ENCODE data around the gene KRTAP5-11.
"Not testable (repeated sequence)": the region's sequence is repeated elsewhere in the genome, so short reads cannot be mapped to it uniquely, and the experiment has no call there.

Gene KRTAP5-11

GRCh38 chr11:71542382-71542781 lies 40.3 kb downstream of the KRTAP5-11 start:
- no peak for DNase-seq (ENCODE audit: low read depth, low spot score)
- Histone ChIP-seq H3K36me3 (ENCODE audit: control insufficient read depth, insufficient read depth, low read length) (no peaks in the 10 kb centered on the region), H3K4me1 (ENCODE audit: control insufficient read depth, insufficient read depth, low read length) (no peaks in the 10 kb centered on the region), H3K9me3 (ENCODE audit: control insufficient read depth, insufficient read depth, low read length) (no peaks in the 10 kb centered on the region), H3K27me3 (ENCODE audit: control insufficient read depth, insufficient read depth, low read length) (no peaks in the 10 kb centered on the region), H3K27ac (ENCODE audit: low read length) (no peak overlapping the region), H3K4me3 (ENCODE audit: low read length) (no peak overlapping the region)
- no CpG with 5 or more reads among the region's 7 CpGs for WGBS (ENCODE audit: insufficient coverage, insufficient read length)

- H3K4me1 ChIP-seq (ENCODE audit: control insufficient read depth, insufficient read depth, low read length); H3K27ac ChIP-seq (ENCODE audit: low read length); H3K36me3 ChIP-seq (ENCODE audit: control insufficient read depth, insufficient read depth, low read length); H3K4me3 ChIP-seq (ENCODE audit: low read length); H3K27me3 ChIP-seq (ENCODE audit: control insufficient read depth, insufficient read depth, low read length); DNase-seq (ENCODE audit: low read depth, low spot score); H3K9me3 ChIP-seq (ENCODE audit: control insufficient read depth, insufficient read depth, low read length): not testable (repeated sequence)
- no CpG with 5 or more reads among the region's 9 CpGs for WGBS (ENCODE audit: insufficient coverage, insufficient read length)
These were observed 42.0 kb downstream of the KRTAP5-11 start for GRCh38 chr11:71540521-71541304.

DNA sequence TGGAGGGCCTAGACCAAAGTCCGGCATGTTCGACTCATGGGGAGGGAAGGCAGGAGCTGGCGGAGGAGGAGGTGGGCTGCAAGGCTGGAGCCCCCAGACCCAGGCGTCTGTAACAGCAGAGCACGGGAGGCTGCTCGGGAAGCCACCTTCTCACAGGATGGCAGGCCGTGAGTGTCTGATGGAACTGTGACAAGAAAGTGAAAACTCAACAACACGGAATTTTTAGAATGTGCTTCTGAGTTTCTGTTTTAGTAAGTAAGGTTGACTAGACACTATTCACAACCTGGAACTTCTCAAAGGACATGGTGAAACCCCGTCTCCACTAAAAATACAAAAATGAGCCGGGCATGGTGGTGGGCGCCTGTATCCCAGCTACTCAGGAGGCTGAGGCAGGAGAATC lies 42.7 kb downstream of the KRTAP5-11 start:
- WGBS (ENCODE audit: insufficient coverage, insufficient read length), result no CpG with 5 or more reads among the region's 11 CpGs
- H3K9me3 ChIP-seq (ENCODE audit: control insufficient read depth, insufficient read depth, low read length), result not testable (repeated sequence)

DNA sequence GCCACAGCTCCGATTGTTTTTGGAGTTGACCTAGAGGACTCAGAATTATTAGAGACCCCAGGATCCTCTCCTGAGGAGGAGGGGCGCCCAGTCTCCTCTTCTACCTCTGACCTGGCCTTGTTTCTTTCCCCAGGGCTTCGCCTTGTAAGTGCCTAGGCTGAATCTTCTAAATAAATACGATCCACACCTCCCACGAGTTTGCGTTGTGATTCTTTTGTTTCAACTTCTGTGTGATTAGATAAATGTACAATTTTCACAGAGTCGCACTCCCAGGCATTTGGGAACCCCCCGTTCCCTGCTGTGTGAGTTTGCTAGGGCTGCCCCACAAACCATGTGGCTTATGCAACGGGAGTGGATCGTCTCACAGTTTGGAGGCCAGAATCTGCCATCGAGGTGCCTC lies 43.7 kb downstream of the KRTAP5-11 start:
- Histone ChIP-seq H3K27ac (ENCODE audit: low read length) (no peak overlapping the region), H3K9me3 (ENCODE audit: control insufficient read depth, insufficient read depth, low read length) (no peaks in the 10 kb centered on the region), H3K4me3 (ENCODE audit: low read length) (no peak overlapping the region), H3K27me3 (ENCODE audit: control insufficient read depth, insufficient read depth, low read length) (no peaks in the 10 kb centered on the region), H3K4me1 (ENCODE audit: control insufficient read depth, insufficient read depth, low read length) (no peaks in the 10 kb centered on the region), H3K36me3 (ENCODE audit: control insufficient read depth, insufficient read depth, low read length) (no peaks in the 10 kb centered on the region)
- no CpG with 5 or more reads among the region's 11 CpGs for WGBS (ENCODE audit: insufficient coverage, insufficient read length)
- no peak for DNase-seq (ENCODE audit: low read depth, low spot score)

More for the DNA sequence above, 42.7 kb downstream of the KRTAP5-11 start:
- not testable (repeated sequence) for H3K27me3 ChIP-seq (ENCODE audit: control insufficient read depth, insufficient read depth, low read length); H3K27ac ChIP-seq (ENCODE audit: low read length); H3K36me3 ChIP-seq (ENCODE audit: control insufficient read depth, insufficient read depth, low read length); H3K4me3 ChIP-seq (ENCODE audit: low read length); H3K4me1 ChIP-seq (ENCODE audit: control insufficient read depth, insufficient read depth, low read length); DNase-seq (ENCODE audit: low read depth, low spot score)

DNA sequence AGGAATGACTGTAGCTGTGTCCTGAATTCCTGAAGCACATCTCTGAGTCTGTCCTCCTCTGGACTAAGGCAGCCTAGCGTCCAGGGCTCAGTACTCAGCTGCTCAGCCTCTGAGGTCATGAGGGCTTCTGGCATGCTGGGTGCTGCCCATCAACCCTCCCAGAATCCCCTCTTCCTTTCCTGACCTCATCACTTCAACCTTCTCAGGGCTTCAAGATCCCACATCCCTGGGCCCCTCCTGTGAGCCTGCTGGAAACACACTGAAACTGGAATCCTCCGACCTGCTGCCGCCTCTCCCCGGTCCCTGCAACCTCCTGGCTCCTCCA lies 44.0 kb downstream of the KRTAP5-11 start:
- H3K4me3 ChIP-seq (ENCODE audit: low read length), result no peak overlapping the region
- H3K27me3 ChIP-seq (ENCODE audit: control insufficient read depth, insufficient read depth, low read length), result no peaks in the 10 kb centered on the region
- H3K9me3 ChIP-seq (ENCODE audit: control insufficient read depth, insufficient read depth, low read length), result no peaks in the 10 kb centered on the region
- no CpG with 5 or more reads among the region's 4 CpGs for WGBS (ENCODE audit: insufficient coverage, insufficient read length)
- DNase-seq (ENCODE audit: low read depth, low spot score), result no peak
- H3K27ac ChIP-seq (ENCODE audit: low read length), result no peak overlapping the region
- no peaks in the 10 kb centered on the region for H3K36me3 ChIP-seq (ENCODE audit: control insufficient read depth, insufficient read depth, low read length)
- no peaks in the 10 kb centered on the region for H3K4me1 ChIP-seq (ENCODE audit: control insufficient read depth, insufficient read depth, low read length)

DNA sequence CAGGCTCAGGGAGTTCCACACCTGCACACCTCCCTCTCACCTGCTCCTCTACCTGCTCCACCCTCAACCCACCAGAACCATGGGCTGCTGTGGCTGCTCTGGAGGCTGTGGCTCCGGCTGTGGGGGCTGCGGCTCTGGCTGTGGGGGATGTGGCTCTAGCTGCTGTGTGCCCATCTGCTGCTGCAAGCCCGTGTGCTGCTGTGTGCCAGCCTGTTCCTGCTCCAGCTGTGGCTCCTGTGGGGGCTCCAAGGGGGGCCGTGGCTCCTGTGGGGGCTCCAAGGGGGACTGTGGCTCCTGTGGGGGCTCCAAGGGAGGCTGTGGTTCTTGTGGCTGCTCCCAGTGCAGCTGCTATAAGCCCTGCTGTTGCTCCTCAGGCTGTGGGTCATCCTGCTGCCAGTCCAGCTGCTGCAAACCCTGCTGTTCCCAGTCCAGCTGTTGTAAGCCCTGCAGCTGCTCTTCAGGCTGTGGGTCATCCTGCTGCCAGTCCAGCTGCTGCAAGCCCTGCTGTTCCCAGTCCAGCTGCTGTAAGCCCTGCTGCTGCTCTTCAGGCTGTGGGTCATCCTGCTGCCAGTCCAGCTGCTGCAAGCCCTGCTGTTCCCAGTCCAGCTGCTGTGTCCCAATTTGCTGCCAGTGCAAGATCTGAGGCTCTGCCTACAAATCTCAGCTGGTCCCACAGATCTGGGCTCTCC lies 44.6 kb downstream of the KRTAP5-11 start, which contains the start of gene KRTAP5-8:
Gene KRTAP5-8 (plus strand): TSS at position 49 of the 689 bp plus-strand sequence. CDS start 31 bp downstream, at position 80.
- not testable (repeated sequence) for H3K27me3 ChIP-seq (ENCODE audit: control insufficient read depth, insufficient read depth, low read length); H3K36me3 ChIP-seq (ENCODE audit: control insufficient read depth, insufficient read depth, low read length); DNase-seq (ENCODE audit: low read depth, low spot score); H3K4me1 ChIP-seq (ENCODE audit: control insufficient read depth, insufficient read depth, low read length); H3K27ac ChIP-seq (ENCODE audit: low read length); H3K4me3 ChIP-seq (ENCODE audit: low read length); H3K9me3 ChIP-seq (ENCODE audit: control insufficient read depth, insufficient read depth, low read length)
- WGBS (ENCODE audit: insufficient coverage, insufficient read length), result no CpG with 5 or more reads among the region's 4 CpGs

DNA sequence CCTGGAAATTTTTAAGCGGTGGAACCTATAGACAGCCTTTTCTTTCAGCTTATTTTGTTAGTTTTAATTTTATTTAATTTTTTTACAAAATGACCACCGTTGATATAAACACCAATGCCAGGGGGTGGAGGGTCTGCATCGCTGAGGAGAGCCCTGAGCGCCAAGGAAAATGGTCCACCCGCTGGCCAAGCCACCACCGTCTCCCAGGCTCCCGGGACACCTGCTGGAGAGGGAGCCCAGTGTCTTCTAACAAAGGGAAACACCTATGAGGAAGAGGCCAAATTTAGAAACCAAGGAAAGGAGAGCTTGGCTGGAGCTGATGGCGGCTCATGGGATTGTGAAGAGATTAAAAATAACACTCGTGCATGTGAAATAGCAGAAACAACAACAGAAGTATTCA lies 45.1 kb downstream of the KRTAP5-11 start:
- Histone ChIP-seq H3K27me3 (ENCODE audit: control insufficient read depth, insufficient read depth, low read length) (no peaks in the 10 kb centered on the region), H3K4me1 (ENCODE audit: control insufficient read depth, insufficient read depth, low read length) (no peaks in the 10 kb centered on the region), H3K4me3 (ENCODE audit: low read length) (no peak overlapping the region), H3K9me3 (ENCODE audit: control insufficient read depth, insufficient read depth, low read length) (no peaks in the 10 kb centered on the region), H3K27ac (ENCODE audit: low read length) (no peak overlapping the region), H3K36me3 (ENCODE audit: control insufficient read depth, insufficient read depth, low read length) (no peaks in the 10 kb centered on the region)
- no peak for DNase-seq (ENCODE audit: low read depth, low spot score)
- WGBS (ENCODE audit: insufficient coverage, insufficient read length), result no CpG with 5 or more reads among the region's 9 CpGs

DNA sequence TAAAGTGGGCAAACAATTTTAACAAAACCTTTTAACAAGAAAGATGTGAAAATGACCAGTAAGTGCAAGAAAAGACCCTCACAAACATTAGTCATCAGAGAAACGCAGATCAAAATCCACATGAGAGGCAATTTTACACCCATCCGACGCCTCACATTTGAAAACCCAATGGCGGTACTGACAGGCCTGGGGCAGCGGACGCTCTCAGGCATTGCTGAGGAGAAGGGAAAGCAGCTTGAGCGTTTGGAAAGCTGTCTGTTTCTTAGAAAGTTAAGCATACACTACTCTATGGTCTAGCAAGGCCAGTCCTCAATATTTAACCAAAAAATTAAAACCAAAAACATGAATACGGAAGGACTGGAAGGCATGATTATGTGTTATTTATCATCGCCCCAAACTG lies 46.9 kb downstream of the KRTAP5-11 start:
- Histone ChIP-seq H3K27me3 (ENCODE audit: control insufficient read depth, insufficient read depth, low read length) (no peaks in the 10 kb centered on the region), H3K4me3 (ENCODE audit: low read length) (no peak overlapping the region), H3K36me3 (ENCODE audit: control insufficient read depth, insufficient read depth, low read length) (no peaks in the 10 kb centered on the region), H3K27ac (ENCODE audit: low read length) (no peak overlapping the region), H3K9me3 (ENCODE audit: control insufficient read depth, insufficient read depth, low read length) (no peaks in the 10 kb centered on the region), H3K4me1 (ENCODE audit: control insufficient read depth, insufficient read depth, low read length) (no peaks in the 10 kb centered on the region)
- no CpG with 5 or more reads among the region's 9 CpGs for WGBS (ENCODE audit: insufficient coverage, insufficient read length)
- DNase-seq (ENCODE audit: low read depth, low spot score), result no peak

DNA sequence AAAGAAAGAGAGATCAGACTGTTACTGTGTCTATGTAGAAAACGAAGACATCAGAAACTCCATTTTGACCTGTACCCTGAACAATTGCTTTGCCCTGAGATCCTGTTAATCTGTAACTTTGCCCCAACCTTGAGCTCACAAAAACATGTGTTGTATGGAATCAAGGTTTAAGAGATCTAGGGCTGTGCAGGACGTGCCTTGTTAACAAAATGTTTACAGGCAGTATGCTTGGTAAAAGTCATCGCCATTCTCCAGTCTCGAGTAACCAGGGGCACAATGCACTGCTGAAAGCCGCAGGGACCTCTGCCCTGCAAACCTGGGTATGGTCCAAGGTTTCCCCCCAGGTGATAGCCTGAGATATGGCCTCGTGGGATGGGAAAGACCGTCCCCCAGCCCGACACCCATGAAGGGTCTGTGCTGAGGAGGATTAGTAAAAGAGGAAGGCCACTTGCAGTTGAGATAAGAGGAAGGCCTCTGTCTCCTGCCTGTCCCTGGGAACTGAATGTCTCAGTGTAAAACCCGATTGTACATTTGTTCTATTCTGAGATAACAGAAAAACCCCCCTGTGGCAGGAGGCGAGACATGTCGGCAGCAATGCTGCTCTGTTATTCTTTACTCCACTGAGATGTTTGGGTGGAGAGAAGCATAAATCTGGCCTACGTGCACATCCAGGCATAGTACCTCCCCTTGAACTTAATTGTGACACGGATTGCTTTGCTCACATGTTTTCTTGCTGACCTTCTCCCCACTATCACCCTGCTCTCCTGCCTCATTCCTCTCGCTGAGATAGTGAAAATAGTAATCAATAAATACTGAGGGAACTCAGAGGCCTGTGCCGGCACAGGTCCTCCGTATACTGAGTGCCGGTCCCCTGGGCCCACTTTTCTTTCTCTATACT lies 47.7 kb downstream of the KRTAP5-11 start:
- not testable (repeated sequence) for H3K4me3 ChIP-seq (ENCODE audit: low read length); H3K27ac ChIP-seq (ENCODE audit: low read length); H3K27me3 ChIP-seq (ENCODE audit: control insufficient read depth, insufficient read depth, low read length); H3K4me1 ChIP-seq (ENCODE audit: control insufficient read depth, insufficient read depth, low read length); H3K9me3 ChIP-seq (ENCODE audit: control insufficient read depth, insufficient read depth, low read length); H3K36me3 ChIP-seq (ENCODE audit: control insufficient read depth, insufficient read depth, low read length); DNase-seq (ENCODE audit: low read depth, low spot score)
- WGBS (ENCODE audit: insufficient coverage, insufficient read length), result no CpG with 5 or more reads among the region's 17 CpGs

DNA sequence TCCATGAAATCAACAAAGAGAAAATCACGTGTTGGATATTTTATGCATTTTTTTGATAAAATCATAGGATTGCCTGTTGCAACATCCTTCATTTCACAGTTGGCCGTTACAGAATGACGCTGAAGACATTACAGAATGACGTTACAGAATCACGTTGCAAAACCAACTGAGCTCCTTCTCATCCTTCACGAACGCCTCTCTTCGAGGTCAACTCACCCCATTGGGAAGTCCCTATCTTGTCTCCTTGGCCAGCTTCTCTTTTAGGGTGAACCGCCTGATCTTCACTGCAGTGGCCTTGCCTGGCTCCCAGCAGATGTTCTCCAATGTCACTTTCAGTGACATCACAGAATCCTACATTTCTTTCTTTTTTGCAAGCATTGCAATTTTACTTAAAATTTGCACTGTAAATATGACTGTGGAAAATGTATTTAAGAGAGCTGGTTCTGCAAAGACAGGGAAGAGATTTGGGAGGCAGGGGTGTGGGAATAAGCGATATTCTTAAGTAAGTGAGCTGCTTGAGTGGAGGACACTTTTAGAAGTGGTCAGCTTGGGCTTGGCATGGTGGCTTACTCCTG lies 50.6 kb downstream of the KRTAP5-11 start:
- H3K36me3 ChIP-seq (ENCODE audit: control insufficient read depth, insufficient read depth, low read length), result no peaks in the 10 kb centered on the region
- no CpG with 5 or more reads among the region's 10 CpGs for WGBS (ENCODE audit: insufficient coverage, insufficient read length)
- no peaks in the 10 kb centered on the region for H3K9me3 ChIP-seq (ENCODE audit: control insufficient read depth, insufficient read depth, low read length)
- no peak for DNase-seq (ENCODE audit: low read depth, low spot score)
- H3K27me3 ChIP-seq (ENCODE audit: control insufficient read depth, insufficient read depth, low read length), result no peaks in the 10 kb centered on the region
- no peaks in the 10 kb centered on the region for H3K4me1 ChIP-seq (ENCODE audit: control insufficient read depth, insufficient read depth, low read length)
- H3K4me3 ChIP-seq (ENCODE audit: low read length), result no peak overlapping the region
- no peak overlapping the region for H3K27ac ChIP-seq (ENCODE audit: low read length)

Data from iPS DF 6.9 (cell line).